HG03354 (cell line): ENCODE measurements around the gene VWF.
"Not testable (repeated sequence)": the region's sequence is repeated elsewhere in the genome, so short reads cannot be mapped to it uniquely, and the experiment has no call there.

ENCODE experiments used
- ATAC-seq: cut with Tn5 transposase; IDR thresholded peaks from one replicate; pipeline ENCODE4 v1.9.1; 2021; ENCODE audit warnings: mild to moderate bottlenecking; ENCODE audit not compliant: unreplicated experiment, poor library complexity, severe bottlenecking

The VWF gene

GRCh38 chr12:6112004-6112403, 12.5 kb downstream of the VWF start:
- ATAC-seq: no peak

- no peak for ATAC-seq
Observed at GRCh38 chr12:6110006-6110405, 14.5 kb downstream of the VWF start.

- no peak for ATAC-seq
Observed at GRCh38 chr12:6106218-6106617, 18.3 kb downstream of the VWF start.

GRCh38 chr12:6104842-6105241, 19.6 kb downstream of the VWF start:
- ATAC-seq: no peak

- no peak for ATAC-seq
Observed at GRCh38 chr12:6104027-6104426, 20.4 kb downstream of the VWF start.

GRCh38 chr12:6102021-6102420, 22.4 kb downstream of the VWF start:
- not testable (repeated sequence) for ATAC-seq

- ATAC-seq: no peak
Observed at GRCh38 chr12:6099316-6099715, 25.2 kb downstream of the VWF start.

- no peak for ATAC-seq
Observed at GRCh38 chr12:6097411-6097810, 27.1 kb downstream of the VWF start.

- ATAC-seq: no peak
Observed at GRCh38 chr12:6096527-6096926, 27.9 kb downstream of the VWF start.

GRCh38 chr12:6095269-6095668, 29.2 kb downstream of the VWF start:
- ATAC-seq: no peak

GRCh38 chr12:6093764-6094163, 30.7 kb downstream of the VWF start:
- ATAC-seq: no peak

GRCh38 chr12:6092784-6093722, 31.4 kb downstream of the VWF start:
- ATAC-seq: no peak

GRCh38 chr12:6091786-6092566, 32.5 kb downstream of the VWF start:
- no peak for ATAC-seq

GRCh38 chr12:6090803-6091202, 33.7 kb downstream of the VWF start:
- ATAC-seq: no peak

GRCh38 chr12:6088921-6089747, 35.3 kb downstream of the VWF start:
- ATAC-seq: no peak

GRCh38 chr12:6086316-6086715, 38.2 kb downstream of the VWF start:
- no peak for ATAC-seq

- ATAC-seq: no peak
Observed at GRCh38 chr12:6085841-6086240, 38.6 kb downstream of the VWF start.

- no peak for ATAC-seq
Observed at GRCh38 chr12:6084969-6085450, 39.5 kb downstream of the VWF start.

GRCh38 chr12:6084261-6084968, 40.1 kb downstream of the VWF start:
- no peak for ATAC-seq
